Muscle of leg (tissue), 11 donors: ENCODE measurements around the gene FAM209B. TPM values are rescaled to one million over a fixed set of nuclear protein-coding genes. Genes with fewer than 3 reads are reported as not detected.
"Not testable (repeated sequence)": the region's sequence is repeated elsewhere in the genome, so short reads cannot be mapped to it uniquely, and the experiment has no call there.

Source experiments
- DNase-seq: peaks from one replicate; pipeline ENCODE4 v3.0.0; 2013
- H3K27ac ChIP-seq: one replicate; pipeline ENCODE4 v1.5.1; 2013; ENCODE audit warnings: mild to moderate bottlenecking, low read length, control low read depth
- H3K27me3 ChIP-seq: one replicate; pipeline ENCODE4 v1.6.1; 2013; ENCODE audit warnings: low read length; ENCODE audit not compliant: control insufficient read depth, insufficient read depth
- H3K36me3 ChIP-seq: one replicate; pipeline ENCODE4 v1.6.1; 2013; ENCODE audit warnings: low read length; ENCODE audit not compliant: control insufficient read depth, insufficient read depth
- H3K4me1 ChIP-seq: one replicate; pipeline ENCODE4 v1.6.1; 2013; ENCODE audit warnings: low read length; ENCODE audit not compliant: control insufficient read depth, insufficient read depth
- H3K4me3 ChIP-seq: one replicate; pipeline ENCODE4 v1.5.1; 2013; ENCODE audit warnings: low read length, control low read depth
- H3K9me3 ChIP-seq: replicated peaks from 2 replicates; pipeline ENCODE4 v1.6.1; 2013; ENCODE audit warnings: low read depth, low read length; ENCODE audit not compliant: control insufficient read depth
- WGBS: methylation state at CpG from one replicate; pipeline ENCODE4 v1.1.5; 2013; ENCODE audit warnings: missing lambda C conversion rate; ENCODE audit not compliant: insufficient coverage; 5-methylcytosine and 5-hydroxymethylcytosine counted together
- polyA plus RNA-seq, 8 donors: library from polyadenylated mRNA; unstranded; fragments of 120-200 nt; gene quantifications; one replicate each; pipeline versions ENCODE4 v1.2.1 to v1.2.3, GENCODE V29; 2013; ENCODE audit warnings: inconsistent platforms in 1 of 8, low replicate concordance in 1 of 8; ENCODE audit not compliant: insufficient read length in 8 of 8, insufficient read depth in 1 of 8
- total RNA-seq: library from RNA; stranded (reverse); fragments of 120-200 nt; gene quantifications from one replicate; pipeline ENCODE4 v1.2.4, GENCODE V29; 2013

FAM209B gene
- total and polyA plus RNA-seq, 9 donors: 0.13 to 0.38 (median 0.24) TPM; not detected in 6

DNA sequence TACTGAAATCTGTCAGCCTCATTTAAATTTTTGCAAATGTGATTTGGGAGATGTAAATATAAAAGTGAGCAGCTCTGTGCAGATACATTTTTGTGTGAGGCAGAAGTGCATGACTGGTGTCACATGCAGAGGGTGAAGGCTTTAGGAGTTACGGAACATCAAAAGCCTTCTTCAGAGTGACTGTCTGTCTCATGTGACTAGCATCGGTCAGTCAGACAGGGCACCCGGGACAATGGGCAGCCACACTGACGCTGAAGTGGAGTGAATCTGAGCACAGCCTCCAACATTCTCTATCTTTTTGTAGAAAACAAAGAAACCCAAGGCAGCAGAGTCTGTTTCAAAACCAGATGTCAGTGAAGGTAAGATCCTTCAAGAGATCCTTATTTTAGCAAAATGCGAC is 16.4 kb upstream of the FAM209B start:
- Histone ChIP-seq H3K4me3 (no peak overlapping the region), H3K27me3 (no peaks in the 10 kb centered on the region), H3K27ac (peak overlapping the region; percentile 57), H3K9me3 (peaks cover 15% of the 10 kb centered on the region), H3K36me3 (peaks cover 60% of the 10 kb centered on the region), H3K4me1 (peaks cover 40% of the 10 kb centered on the region)
- 72% methylated on average over 3 of the region's 5 CpGs for WGBS
- no peak for DNase-seq

- Histone ChIP-seq H3K36me3 (peaks cover 58% of the 10 kb centered on the region), H3K9me3 (peaks cover 15% of the 10 kb centered on the region), H3K27me3 (no peaks in the 10 kb centered on the region), H3K27ac (peak overlapping the region; percentile 57), H3K4me3 (no peak overlapping the region), H3K4me1 (peaks cover 40% of the 10 kb centered on the region)
- DNase-seq: no peak
- WGBS: 83% methylated on average over 4 of the region's 7 CpGs
Observed at GRCh38 chr20:56517211-56517610, 15.8 kb upstream of the FAM209B start.

GRCh38 chr20:56517641-56518040 is 15.4 kb upstream of the FAM209B start:
- Histone ChIP-seq H3K27me3 (no peaks in the 10 kb centered on the region), H3K9me3 (peaks cover 15% of the 10 kb centered on the region), H3K4me1 (peaks cover 38% of the 10 kb centered on the region), H3K27ac (peak overlapping the region; percentile 35), H3K4me3 (no peak overlapping the region), H3K36me3 (peaks cover 54% of the 10 kb centered on the region)
- no peak for DNase-seq
- WGBS: 90% methylated on average over 3 of the region's 8 CpGs

DNA sequence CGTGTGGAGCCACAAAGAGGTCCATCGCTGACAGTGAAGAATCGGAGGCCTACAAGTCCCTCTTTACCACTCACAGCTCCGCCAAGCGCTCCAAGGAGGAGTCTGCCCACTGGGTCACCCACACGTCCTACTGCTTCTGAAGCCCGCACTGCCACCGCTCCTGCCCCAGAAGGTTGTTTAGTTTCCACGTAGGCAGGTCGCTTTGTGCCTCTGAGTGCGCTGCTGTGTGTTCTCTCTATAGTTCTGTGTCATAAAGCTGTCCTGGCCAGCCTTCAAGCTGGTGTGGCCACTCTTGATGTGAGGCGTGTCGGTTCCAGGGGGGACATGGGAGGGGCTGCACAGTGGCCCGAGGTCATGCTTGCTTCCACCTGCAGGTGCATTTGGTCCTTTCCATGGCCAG is 14.9 kb upstream of the FAM209B start:
- H3K9me3 ChIP-seq: peaks cover 15% of the 10 kb centered on the region
- 86% methylated on average over 11 of the region's 14 CpGs for WGBS
- peaks cover 49% of the 10 kb centered on the region for H3K36me3 ChIP-seq
- peaks cover 34% of the 10 kb centered on the region for H3K4me1 ChIP-seq
- DNase-seq: no peak
- no peak overlapping the region for H3K4me3 ChIP-seq
- no peaks in the 10 kb centered on the region for H3K27me3 ChIP-seq
- no peak overlapping the region for H3K27ac ChIP-seq

DNA sequence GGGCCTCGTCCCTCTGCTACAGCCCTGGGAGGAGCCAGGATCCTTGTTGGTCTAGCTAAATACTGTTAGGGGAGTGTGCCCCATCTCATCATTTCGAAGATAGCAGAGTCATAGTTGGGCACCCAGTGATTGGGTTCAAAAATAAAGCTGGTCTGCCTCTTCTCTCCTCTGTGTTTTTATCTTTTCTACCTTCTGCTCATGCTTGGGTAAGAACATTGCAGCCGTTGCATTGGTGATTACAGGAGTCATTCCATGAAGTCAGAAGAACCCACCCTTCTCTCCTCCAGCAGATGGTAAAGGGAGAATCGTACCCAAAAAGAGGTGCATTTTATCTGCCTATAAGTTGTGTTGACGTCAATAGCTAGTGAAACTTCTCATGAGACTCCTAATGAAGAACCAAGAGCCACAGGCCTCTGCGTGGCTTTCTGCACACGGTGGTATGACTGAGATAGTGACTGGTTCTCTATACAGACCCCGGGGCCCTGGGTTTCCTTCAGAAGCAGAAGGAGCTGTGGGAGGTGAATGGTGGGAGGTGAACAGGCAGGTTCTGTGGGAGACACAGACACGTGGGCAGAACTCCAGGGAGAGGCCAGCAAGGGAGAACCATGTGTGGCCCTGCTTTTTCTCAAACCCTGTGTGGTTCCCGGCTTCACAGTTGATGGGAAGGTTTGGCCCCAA is 14.2 kb upstream of the FAM209B start:
- peaks cover 42% of the 10 kb centered on the region for H3K36me3 ChIP-seq

DNA sequence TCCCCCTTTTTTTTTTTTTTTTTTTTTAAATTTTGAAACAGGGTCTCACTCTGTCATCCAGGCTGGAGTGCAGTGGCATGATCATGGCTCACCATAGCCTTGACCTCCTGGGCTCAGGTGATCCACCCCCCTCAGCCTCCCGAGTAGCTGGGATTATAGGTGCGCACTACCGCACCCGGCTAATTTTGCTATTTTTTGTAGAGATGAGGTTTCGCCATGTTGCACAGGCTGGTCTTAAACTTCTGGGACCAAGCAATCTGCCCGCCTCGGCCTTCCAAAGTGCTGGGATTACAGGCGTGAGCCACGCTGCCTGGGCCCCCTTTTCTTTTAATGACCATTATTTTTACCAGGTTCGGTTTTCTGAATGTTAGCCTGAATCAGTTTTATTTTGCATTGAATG is 13.5 kb upstream of the FAM209B start:
- Histone ChIP-seq H3K27ac (no peak overlapping the region), H3K9me3 (peaks cover 15% of the 10 kb centered on the region), H3K4me1 (peaks cover 21% of the 10 kb centered on the region), H3K36me3 (peaks cover 39% of the 10 kb centered on the region), H3K27me3 (no peaks in the 10 kb centered on the region), H3K4me3 (no peak overlapping the region)
- WGBS: 100% methylated on average over 3 of the region's 10 CpGs
- no peak for DNase-seq

More for the DNA sequence above, 14.2 kb upstream of the FAM209B start:
- Histone ChIP-seq H3K27ac (no peak overlapping the region), H3K4me1 (peaks cover 26% of the 10 kb centered on the region), H3K9me3 (peaks cover 15% of the 10 kb centered on the region), H3K4me3 (no peak overlapping the region), H3K27me3 (no peaks in the 10 kb centered on the region)
- no peak for DNase-seq
- 94% methylated on average over 5 of the region's 10 CpGs for WGBS

GRCh38 chr20:56520180-56520579 is 12.9 kb upstream of the FAM209B start:
- peaks cover 39% of the 10 kb centered on the region for H3K36me3 ChIP-seq
- WGBS: 98% methylated on average over 9 of the region's 10 CpGs
- no peak overlapping the region for H3K4me3 ChIP-seq
- H3K4me1 ChIP-seq: peaks cover 18% of the 10 kb centered on the region
- no peak overlapping the region for H3K27ac ChIP-seq
- H3K9me3 ChIP-seq: peaks cover 15% of the 10 kb centered on the region
- DNase-seq: no peak
- no peaks in the 10 kb centered on the region for H3K27me3 ChIP-seq

- not testable (repeated sequence) for H3K27ac ChIP-seq, H3K4me3 ChIP-seq, DNase-seq, H3K27me3 ChIP-seq
- WGBS: 85% methylated on average over 6 of the region's 13 CpGs
- peaks cover 14% of the 10 kb centered on the region for H3K4me1 ChIP-seq
- peaks cover 15% of the 10 kb centered on the region for H3K9me3 ChIP-seq
- H3K36me3 ChIP-seq: peaks cover 39% of the 10 kb centered on the region
Observed at GRCh38 chr20:56520746-56521354, 12.2 kb upstream of the FAM209B start.

GRCh38 chr20:56522311-56522710 is 10.7 kb upstream of the FAM209B start:
- 86% methylated on average over 4 of the region's 6 CpGs for WGBS
- no peak overlapping the region for H3K4me3 ChIP-seq
- H3K9me3 ChIP-seq: peaks cover 15% of the 10 kb centered on the region
- no peak overlapping the region for H3K27ac ChIP-seq
- DNase-seq: no peak
- peaks cover 34% of the 10 kb centered on the region for H3K36me3 ChIP-seq
- peaks cover 4% of the 10 kb centered on the region for H3K4me1 ChIP-seq
- no peaks in the 10 kb centered on the region for H3K27me3 ChIP-seq

- Histone ChIP-seq H3K36me3 (peaks cover 13% of the 10 kb centered on the region), H3K9me3 (peaks cover 15% of the 10 kb centered on the region)
- H3K4me1 ChIP-seq, H3K27ac ChIP-seq, DNase-seq, H3K27me3 ChIP-seq, H3K4me3 ChIP-seq: not testable (repeated sequence)
- 77% methylated on average over 3 of the region's 7 CpGs for WGBS
Observed at GRCh38 chr20:56524444-56524843, 8.6 kb upstream of the FAM209B start, which contains the start of gene FAM209A. TSS of gene FAM209A (plus strand) at chr20:56524744. CDS start at chr20:56524809, 65 bp downstream.
